ENCODE data around the gene DUSP28.

The DUSP28 gene

GRCh38 chr2:240573516-240574385, 13.6 kb downstream of the DUSP28 start:
- no peak for DNase-seq

- no peak for DNase-seq
These were observed 14.4 kb downstream of the DUSP28 start for GRCh38 chr2:240574386-240575100.

- DNase-seq = no peak
These were observed 15.2 kb downstream of the DUSP28 start for GRCh38 chr2:240575101-240575965.

GRCh38 chr2:240576036-240576435, 15.9 kb downstream of the DUSP28 start:
- no peak for DNase-seq

- no peak for DNase-seq
These were observed 16.5 kb downstream of the DUSP28 start for GRCh38 chr2:240576436-240577205.

- DNase-seq = no peak
These were observed 17.3 kb downstream of the DUSP28 start for GRCh38 chr2:240577281-240578109.

- no peak for DNase-seq
These were observed 17.9 kb downstream of the DUSP28 start for GRCh38 chr2:240578110-240578450.

- no peak for DNase-seq
These were observed 18.3 kb downstream of the DUSP28 start for GRCh38 chr2:240578488-240578887.

GRCh38 chr2:240579071-240579762, 19.1 kb downstream of the DUSP28 start:
- no peak for DNase-seq

GRCh38 chr2:240579771-240580614, 19.8 kb downstream of the DUSP28 start:
- DNase-seq = no peak

- no peak for DNase-seq
These were observed 21.7 kb downstream of the DUSP28 start for GRCh38 chr2:240581811-240582210.

- no peak for DNase-seq
These were observed 22.6 kb downstream of the DUSP28 start for GRCh38 chr2:240582781-240583180.

- DNase-seq = no peak
These were observed 23.6 kb downstream of the DUSP28 start for GRCh38 chr2:240583774-240584173.

GRCh38 chr2:240584486-240585031, 24.4 kb downstream of the DUSP28 start:
- peak; percentile 10 for DNase-seq

GRCh38 chr2:240585101-240585500, 24.9 kb downstream of the DUSP28 start:
- DNase-seq = no peak

GRCh38 chr2:240585681-240586197, 25.6 kb downstream of the DUSP28 start:
- no peak for DNase-seq

GRCh38 chr2:240586198-240586918, 26.2 kb downstream of the DUSP28 start, which contains the start of gene CAPN10:
Gene CAPN10, plus strand, starts transcription at chr2:240586734. Its CDS starts 178 bp downstream, at chr2:240586912.
- DNase-seq = peak; percentile 96

Data from NCI-H1436 (cell line).